GM12891 (cell line): ENCODE measurements around the gene KCND3.

Source experiments
- POLR2A ChIP-seq: IDR thresholded peaks from 2 replicates; pipeline ENCODE4 v1.6.1; 2011; ENCODE audit warnings: low read depth, low read length, control low read depth
- POLR2AphosphoS5 ChIP-seq: IDR thresholded peaks from 2 replicates; pipeline ENCODE4 v1.6.1; 2011; ENCODE audit warnings: low read depth, low read length, control low read depth
- TAF1 ChIP-seq: IDR thresholded peaks from 2 replicates; pipeline ENCODE4 v1.6.1; 2011; ENCODE audit warnings: low read depth, low read length, control low read depth

DNA sequence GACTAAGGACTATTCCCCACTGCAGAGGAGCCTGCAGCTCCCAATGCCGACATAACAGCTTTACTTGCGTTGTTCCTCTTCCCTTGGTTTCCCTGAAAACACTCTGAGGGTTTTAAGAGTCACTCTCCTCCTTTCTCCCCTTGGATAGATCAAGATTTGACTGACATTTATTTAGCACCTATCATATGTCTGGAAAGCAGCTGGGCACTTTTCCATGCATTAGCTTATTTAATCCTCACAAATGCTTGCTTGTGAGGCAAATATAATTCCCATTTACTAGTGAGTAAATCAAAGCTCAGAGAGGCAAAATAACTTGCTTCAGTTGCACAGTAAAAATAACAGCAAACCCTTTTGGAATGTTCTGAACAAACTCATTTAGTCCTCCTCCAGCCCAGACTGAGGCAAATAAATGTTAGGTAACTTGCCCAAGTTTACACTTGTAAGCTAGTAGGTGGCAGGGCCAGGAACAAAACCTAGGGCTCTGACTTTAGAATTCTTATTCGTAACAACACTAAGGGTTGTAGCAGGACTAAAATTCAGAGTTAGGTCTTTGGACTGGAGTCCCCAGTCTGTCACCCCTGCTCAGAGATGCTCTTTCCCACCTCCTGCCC is 81.4 kb downstream of the KCND3 start:
- TF ChIP-seq TAF1 (no peak), POLR2AphosphoS5 (no peak), POLR2A (no peak)
